ENCODE measurements around the gene PHLDB2.
A peak's percentile ranks its signal among the peaks of the same experiment; 100 is the strongest.

Gene PHLDB2

GRCh38 chr3:111963424-111963823 lies 104.4 kb downstream of the PHLDB2 start:
- ATAC-seq, result peak; percentile 25; the same call in 2 of the 3 replicates
- no peak; the same call in 1 of the 2 replicates for TF ChIP-seq CREB5 (CRISPR knock-in tag; IDR thresholded peaks at IDR 0.05; ENCODE audit: low read depth)
- TF ChIP-seq ARNTL (CRISPR knock-in tag; IDR thresholded peaks at IDR 0.05; ENCODE audit: borderline replicate concordance, low read depth), result no peak
- no peak for TF ChIP-seq BACH2 (CRISPR knock-in tag; IDR thresholded peaks at IDR 0.05; ENCODE audit: borderline replicate concordance)
- TF ChIP-seq OSR1 (CRISPR knock-in tag; IDR thresholded peaks at IDR 0.05), result no peak
- no peak for TF ChIP-seq PATZ1 (CRISPR knock-in tag; IDR thresholded peaks at IDR 0.05; ENCODE audit: borderline replicate concordance)
- TF ChIP-seq ISL1 (CRISPR knock-in tag; IDR thresholded peaks at IDR 0.05), result no peak

DNA sequence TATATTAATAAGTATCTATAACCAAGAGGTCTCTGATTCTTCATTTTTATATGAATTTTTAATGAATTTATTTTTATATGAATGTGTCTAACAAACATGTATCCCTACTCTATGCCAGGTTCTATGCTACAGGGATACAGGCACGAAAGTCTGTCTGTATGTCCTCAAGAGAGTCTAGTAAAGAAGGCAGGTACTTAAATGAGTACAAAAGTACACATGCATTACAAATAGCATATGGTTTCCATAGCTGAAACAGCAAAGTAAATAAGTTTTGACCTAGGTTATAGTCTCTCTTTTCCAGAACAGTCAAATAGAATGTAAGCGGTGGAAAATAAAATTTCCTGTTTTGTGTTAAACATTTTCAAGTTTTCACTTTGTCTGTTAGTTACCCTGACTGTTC lies 106.4 kb downstream of the PHLDB2 start:
- TF ChIP-seq ZNF70 (CRISPR knock-in tag; IDR thresholded peaks at IDR 0.05) (no peak), GLIS3 (CRISPR knock-in tag; IDR thresholded peaks at IDR 0.05) (no peak), ZNF565 (CRISPR knock-in tag; conservative IDR thresholded peaks at IDR 0.05; ENCODE audit: low read depth) (no peak), RARB (CRISPR knock-in tag; IDR thresholded peaks at IDR 0.05) (no peak), ARNTL (CRISPR knock-in tag; IDR thresholded peaks at IDR 0.05; ENCODE audit: borderline replicate concordance, low read depth) (no peak), CREB5 (CRISPR knock-in tag; IDR thresholded peaks at IDR 0.05; ENCODE audit: low read depth) (no peak), OSR1 (CRISPR knock-in tag; IDR thresholded peaks at IDR 0.05) (no peak)
- ATAC-seq, result no peak

DNA sequence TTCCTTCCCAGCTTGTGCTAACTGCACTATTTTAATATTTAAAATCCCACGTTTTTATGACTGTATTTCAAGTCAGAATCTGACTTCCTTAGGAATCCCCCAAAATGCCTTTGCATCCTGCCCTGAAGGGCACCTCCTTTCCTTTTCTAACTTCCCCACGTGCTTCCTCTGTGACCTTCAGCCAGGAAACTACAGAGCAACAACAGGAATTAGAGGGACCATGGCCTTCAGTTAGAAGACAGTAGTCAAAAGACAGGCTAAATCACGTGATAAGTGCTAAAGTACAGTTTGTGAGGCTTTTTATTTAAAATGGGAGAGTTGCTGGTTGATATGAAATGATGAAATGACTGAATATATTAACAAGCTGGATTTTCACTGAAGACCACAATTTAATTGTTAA lies 108.0 kb downstream of the PHLDB2 start:
- no peak for TF ChIP-seq TCF4 (CRISPR knock-in tag; IDR thresholded peaks at IDR 0.05; ENCODE audit: borderline replicate concordance)
- no peak for TF ChIP-seq CSRNP3 (CRISPR knock-in tag; IDR thresholded peaks at IDR 0.05)
- TF ChIP-seq ZFP30 (CRISPR knock-in tag; IDR thresholded peaks at IDR 0.05), result no peak
- no peak for TF ChIP-seq CSDC2 (CRISPR knock-in tag; IDR thresholded peaks at IDR 0.05)
- TF ChIP-seq ZNF70 (CRISPR knock-in tag; IDR thresholded peaks at IDR 0.05), result no peak
- TF ChIP-seq ZNF565 (CRISPR knock-in tag; conservative IDR thresholded peaks at IDR 0.05; ENCODE audit: low read depth), result no peak
- TF ChIP-seq ARNTL (CRISPR knock-in tag; IDR thresholded peaks at IDR 0.05; ENCODE audit: borderline replicate concordance, low read depth), result no peak
- TF ChIP-seq SNAI2 (CRISPR knock-in tag; IDR thresholded peaks at IDR 0.05), result no peak
- TF ChIP-seq ISL1 (CRISPR knock-in tag; IDR thresholded peaks at IDR 0.05), result no peak
- TF ChIP-seq ZFP3 (CRISPR knock-in tag; IDR thresholded peaks at IDR 0.05), result no peak
- ATAC-seq, result peak; percentile 18; the same call in 1 of the 3 replicates

DNA sequence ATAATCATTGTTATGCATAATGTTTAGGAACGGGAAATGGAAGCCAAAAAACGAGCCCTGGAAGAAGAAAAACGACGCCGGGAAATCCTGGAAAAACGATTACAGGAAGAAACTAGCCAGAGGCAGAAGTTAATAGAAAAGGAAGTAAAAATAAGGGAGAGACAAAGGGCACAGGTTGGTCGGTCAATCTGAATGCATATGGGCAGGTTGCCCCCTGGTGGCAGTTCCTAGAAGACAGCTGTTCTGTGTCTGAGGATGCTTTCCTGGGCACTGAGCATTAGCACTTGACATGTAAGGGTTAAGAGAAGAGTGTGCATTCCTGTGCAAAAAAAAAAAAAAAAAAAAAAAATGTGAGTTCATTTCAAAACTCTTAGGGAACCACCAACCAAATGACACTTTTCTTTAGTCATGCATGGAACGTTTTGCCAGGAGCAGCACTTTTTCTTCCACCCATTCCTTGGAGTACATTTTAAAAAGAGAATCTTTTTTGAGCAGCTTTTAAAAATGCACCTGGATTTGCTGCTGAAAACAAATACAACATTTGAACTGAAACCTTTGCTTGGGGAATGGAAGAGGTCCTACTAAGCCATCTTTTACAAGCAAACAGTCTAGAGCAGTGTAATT lies 108.7 kb downstream of the PHLDB2 start:
- ATAC-seq, result peak; percentile 94
- TF ChIP-seq POU6F1 (CRISPR knock-in tag; IDR thresholded peaks at IDR 0.05; ENCODE audit: borderline replicate concordance, low read depth), result no peak
- TF ChIP-seq ESRRG (CRISPR knock-in tag; IDR thresholded peaks at IDR 0.05), result no peak
- TF ChIP-seq ZC3H10 (CRISPR knock-in tag; IDR thresholded peaks at IDR 0.05), result no peak
- TF ChIP-seq CREB5 (CRISPR knock-in tag; IDR thresholded peaks at IDR 0.05; ENCODE audit: low read depth), result no peak
- TF ChIP-seq ARNTL (CRISPR knock-in tag; IDR thresholded peaks at IDR 0.05; ENCODE audit: borderline replicate concordance, low read depth), result no peak
- no peak for TF ChIP-seq CSRNP3 (CRISPR knock-in tag; IDR thresholded peaks at IDR 0.05)
- TF ChIP-seq ZNF565 (CRISPR knock-in tag; conservative IDR thresholded peaks at IDR 0.05; ENCODE audit: low read depth), result no peak
- no peak for TF ChIP-seq TOX (CRISPR knock-in tag; IDR thresholded peaks at IDR 0.05; ENCODE audit: borderline replicate concordance)
- TF ChIP-seq OSR1 (CRISPR knock-in tag; IDR thresholded peaks at IDR 0.05), result no peak
- no peak for TF ChIP-seq ZFP3 (CRISPR knock-in tag; IDR thresholded peaks at IDR 0.05)
- no peak for TF ChIP-seq ZFP30 (CRISPR knock-in tag; IDR thresholded peaks at IDR 0.05)
